HG03342 (cell line): ENCODE measurements around the gene HTR1D.

ENCODE experiments used
- ATAC-seq: cut with Tn5 transposase; IDR thresholded peaks from one replicate; pipeline ENCODE4 v1.9.1; 2021; ENCODE audit warnings: mild to moderate bottlenecking, moderate library complexity; ENCODE audit not compliant: unreplicated experiment

Gene HTR1D

DNA sequence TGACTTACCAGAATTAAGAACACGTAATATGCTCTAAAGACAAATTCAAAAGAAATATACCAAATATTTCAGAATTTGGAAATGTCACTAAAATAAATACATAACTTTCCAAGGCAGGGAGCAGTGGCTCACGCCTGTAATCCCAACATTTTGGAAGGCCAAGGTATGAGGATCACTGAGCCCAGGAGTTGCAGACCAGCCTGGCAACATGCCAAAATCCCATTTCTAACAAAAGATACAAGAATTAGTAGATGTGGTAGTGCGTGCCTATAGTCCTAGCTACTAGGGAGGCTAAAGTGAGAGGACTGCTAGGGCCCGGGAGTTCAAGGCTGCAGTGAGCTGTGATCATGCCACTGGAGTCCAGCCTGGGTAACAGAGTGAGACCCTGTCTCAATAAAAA, 60.4 kb downstream of the HTR1D start:
- ATAC-seq: no peak

GRCh38 chr1:23152966-23153684, 64.2 kb downstream of the HTR1D start:
- no peak for ATAC-seq

- ATAC-seq: no peak
Observed at GRCh38 chr1:23150742-23151141, 66.6 kb downstream of the HTR1D start.

GRCh38 chr1:23150125-23150524, 67.2 kb downstream of the HTR1D start:
- no peak for ATAC-seq

GRCh38 chr1:23149114-23149513, 68.2 kb downstream of the HTR1D start:
- ATAC-seq: no peak

GRCh38 chr1:23148084-23148483, 69.2 kb downstream of the HTR1D start:
- ATAC-seq: no peak
